GM18526 (cell line): ENCODE measurements around the gene JAG1.

Experiments
- POLR2A ChIP-seq: IDR thresholded peaks from 3 replicates; pipeline ENCODE4 v1.6.1; 2011; ENCODE audit not compliant: insufficient read length; ENCODE audit errors: extremely low read depth

Gene JAG1

GRCh38 chr20:10679269-10679668 lies 5.5 kb upstream of the JAG1 start:
- no peak for TF ChIP-seq POLR2A

GRCh38 chr20:10676518-10676917 lies 2.7 kb upstream of the JAG1 start:
- TF ChIP-seq POLR2A = no peak

- TF ChIP-seq POLR2A = no peak
These were observed 1.6 kb upstream of the JAG1 start for GRCh38 chr20:10675450-10675848.

GRCh38 chr20:10674684-10675449 lies 1.1 kb upstream of the JAG1 start:
- no peak for TF ChIP-seq POLR2A

GRCh38 chr20:10673176-10673841 lies 490 bp downstream of the JAG1 start:
- TF ChIP-seq POLR2A = no peak

- TF ChIP-seq POLR2A = peak; percentile 25
These were observed 1.1 kb downstream of the JAG1 start for GRCh38 chr20:10672624-10673127.

GRCh38 chr20:10671919-10672623 lies 1.7 kb downstream of the JAG1 start:
- TF ChIP-seq POLR2A = no peak

GRCh38 chr20:10671221-10671918 lies 2.4 kb downstream of the JAG1 start:
- TF ChIP-seq POLR2A = peak; percentile 20

GRCh38 chr20:10670501-10671220 lies 3.1 kb downstream of the JAG1 start:
- peak; percentile 4 for TF ChIP-seq POLR2A

- no peak for TF ChIP-seq POLR2A
These were observed 3.9 kb downstream of the JAG1 start for GRCh38 chr20:10669843-10670446.

- TF ChIP-seq POLR2A = no peak
These were observed 5.0 kb downstream of the JAG1 start for GRCh38 chr20:10668677-10669368.

GRCh38 chr20:10667560-10668167 lies 6.1 kb downstream of the JAG1 start:
- TF ChIP-seq POLR2A = no peak

- no peak for TF ChIP-seq POLR2A
These were observed 6.8 kb downstream of the JAG1 start for GRCh38 chr20:10667077-10667401.
